H9 (cell line): ENCODE measurements around the gene HAPLN2. TPM values are rescaled to one million over a fixed set of nuclear protein-coding genes. Genes with fewer than 3 reads are reported as not detected.

Source experiments
- DNase-seq: peaks from one replicate; pipeline ENCODE4 v3.0.0-alpha.2; 2017
- H2AFZ ChIP-seq: one replicate; pipeline ENCODE4 v1.6.1; 2013; ENCODE audit warnings: mild to moderate bottlenecking, low read length, control low read depth, moderate library complexity
- H2AK5ac ChIP-seq: 2 replicates; pipeline ENCODE4 v1.6.1; 2013; ENCODE audit warnings: low read length, control low read depth, mixed read lengths; ENCODE audit not compliant: insufficient read length
- H2BK120ac ChIP-seq: one replicate; pipeline ENCODE4 v1.6.1; 2013; ENCODE audit warnings: low read depth, mild to moderate bottlenecking, low read length, control low read depth, inconsistent platforms; ENCODE audit not compliant: poor library complexity, severe bottlenecking
- H2BK12ac ChIP-seq: 2 replicates; pipeline ENCODE4 v1.6.1; 2013; ENCODE audit warnings: low read length, control low read depth, mixed read lengths, low read depth; ENCODE audit not compliant: insufficient read length
- H2BK15ac ChIP-seq: 2 replicates; pipeline ENCODE4 v1.6.1; 2013; ENCODE audit warnings: low read depth, low read length, control low read depth
- H2BK20ac ChIP-seq: one replicate; pipeline ENCODE4 v1.6.1; 2013; ENCODE audit warnings: low read depth, mild to moderate bottlenecking, low read length, control low read depth, inconsistent platforms; ENCODE audit not compliant: poor library complexity, severe bottlenecking
- H2BK5ac ChIP-seq: 2 replicates; pipeline ENCODE4 v1.6.1; 2013; ENCODE audit warnings: low read length, control low read depth, mixed read lengths; ENCODE audit not compliant: insufficient read length
- H3K14ac ChIP-seq: 2 replicates; pipeline ENCODE4 v1.6.1; 2013; ENCODE audit warnings: low read length, control low read depth; ENCODE audit not compliant: insufficient read depth
- H3K18ac ChIP-seq: 2 replicates; pipeline ENCODE4 v1.6.1; 2013; ENCODE audit warnings: low read depth, mild to moderate bottlenecking, mixed read lengths, low read length, control low read depth; ENCODE audit not compliant: insufficient read length
- H3K23ac ChIP-seq: 2 replicates; pipeline ENCODE4 v1.6.1; 2013; ENCODE audit warnings: low read length, control low read depth, mixed read lengths, low read depth; ENCODE audit not compliant: insufficient read length
- H3K23me2 ChIP-seq: 2 replicates; pipeline ENCODE4 v1.6.1; 2013; ENCODE audit warnings: low read depth, mild to moderate bottlenecking, mixed read lengths, low read length, control low read depth; ENCODE audit not compliant: insufficient read length, poor library complexity, severe bottlenecking
- H3K27ac ChIP-seq: 2 replicates; pipeline ENCODE4 v1.5.1; 2013; ENCODE audit warnings: low read length, control low read depth, mixed read lengths, low read depth; ENCODE audit not compliant: insufficient read length
- H3K27me3 ChIP-seq: 2 replicates; pipeline ENCODE4 v1.6.1; 2013; ENCODE audit warnings: low read length, control low read depth, inconsistent platforms; ENCODE audit not compliant: insufficient read depth
- H3K4ac ChIP-seq: 2 replicates; pipeline ENCODE4 v1.6.1; 2013; ENCODE audit warnings: low read depth, mild to moderate bottlenecking, control low read depth, inconsistent platforms, low read length, moderate library complexity
- H3K4me1 ChIP-seq: 2 replicates; pipeline ENCODE4 v1.6.1; 2013; ENCODE audit warnings: low read length, control low read depth, inconsistent platforms; ENCODE audit not compliant: insufficient read depth
- H3K4me2 ChIP-seq: 2 replicates; pipeline ENCODE4 v1.6.1; 2013; ENCODE audit warnings: low read length, control low read depth, mixed read lengths; ENCODE audit not compliant: insufficient read length, insufficient read depth
- H3K56ac ChIP-seq: 2 replicates; pipeline ENCODE4 v1.6.1; 2013; ENCODE audit warnings: low read depth, mild to moderate bottlenecking, mixed read lengths, low read length, control low read depth; ENCODE audit not compliant: insufficient read length
- H3K79me1 ChIP-seq: 2 replicates; pipeline ENCODE4 v1.6.1; 2013; ENCODE audit warnings: low read depth, mild to moderate bottlenecking, moderate library complexity, low read length, control low read depth, inconsistent platforms; ENCODE audit not compliant: insufficient read depth, poor library complexity, severe bottlenecking
- H3K79me2 ChIP-seq: 2 replicates; pipeline ENCODE4 v1.6.1; 2013; ENCODE audit warnings: low read length, control low read depth, inconsistent platforms; ENCODE audit not compliant: insufficient read depth
- H3K9ac ChIP-seq: 2 replicates; pipeline ENCODE4 v1.6.1; 2013; ENCODE audit warnings: low read length, control low read depth, mixed read lengths; ENCODE audit not compliant: insufficient read length; ENCODE audit errors: extremely low read depth
- H3K9me3 ChIP-seq: one replicate; pipeline ENCODE4 v1.6.1; 2013; ENCODE audit warnings: low read depth, low read length, inconsistent platforms; ENCODE audit not compliant: control insufficient read depth
- H3T11ph ChIP-seq: one replicate; pipeline ENCODE4 v1.6.1; 2013; ENCODE audit warnings: mild to moderate bottlenecking, low read length, control low read depth, inconsistent platforms
- H4K20me1 ChIP-seq: one replicate; pipeline ENCODE4 v1.6.1; 2013; ENCODE audit not compliant: control insufficient read depth, insufficient read length, insufficient read depth
- H4K5ac ChIP-seq: 2 replicates; pipeline ENCODE4 v1.6.1; 2013; ENCODE audit warnings: low read depth, mild to moderate bottlenecking, mixed read lengths, low read length, control low read depth; ENCODE audit not compliant: insufficient read length
- H4K8ac ChIP-seq: replicated peaks from 2 replicates; pipeline ENCODE4 v1.6.1; 2013; ENCODE audit warnings: low read length, control low read depth, mixed read lengths, low read depth; ENCODE audit not compliant: insufficient read length
- H4K91ac ChIP-seq: 2 replicates; pipeline ENCODE4 v1.6.1; 2013; ENCODE audit warnings: low read depth, mild to moderate bottlenecking, moderate library complexity, mixed read lengths, low read length, control low read depth; ENCODE audit not compliant: insufficient read length
- H3K27ac Mint-ChIP-seq, 3 experiments: 2 replicates in 2 of 3; 3 replicates in 1 of 3; pipeline ENCODE4 v1.8.0; 2020 to 2021; ENCODE audit warnings: mixed read lengths in 3 of 3, mild to moderate bottlenecking in 1 of 3, moderate library complexity in 1 of 3
- H3K27me3 Mint-ChIP-seq: 2 replicates; pipeline ENCODE4 v1.8.0; 2021; ENCODE audit warnings: low read depth, mild to moderate bottlenecking, moderate library complexity, mixed read lengths
- H3K36me3 Mint-ChIP-seq, 3 experiments: 2 replicates in 2 of 3; 3 replicates in 1 of 3; pipeline ENCODE4 v1.8.0; 2020 to 2021; ENCODE audit warnings: low read depth in 3 of 3, mixed read lengths in 3 of 3; ENCODE audit not compliant: insufficient read depth in 1 of 3
- H3K4me1 Mint-ChIP-seq, 2 experiments: 2 replicates each; pipeline ENCODE4 v1.8.0; 2020; ENCODE audit warnings: mixed read lengths in 2 of 2
- H3K4me3 Mint-ChIP-seq, 2 experiments: 2 replicates in 1 of 2; 3 replicates in 1 of 2; pipeline ENCODE4 v1.8.0; 2020 to 2021; ENCODE audit warnings: mild to moderate bottlenecking in 2 of 2, mixed read lengths in 2 of 2, moderate library complexity in 1 of 2
- H3K9me3 Mint-ChIP-seq, 2 experiments: 2 replicates in 1 of 2; 3 replicates in 1 of 2; pipeline ENCODE4 v1.8.0; 2020; ENCODE audit warnings: mild to moderate bottlenecking in 2 of 2, mixed read lengths in 2 of 2, moderate library complexity in 1 of 2
- CTCF ChIP-seq: fragments of 200-600 bp; sonication (generic); conservative IDR thresholded peaks from 3 replicates; pipeline ENCODE4 v1.8.0; 2021; ENCODE audit warnings: antibody characterized with exemption, mild to moderate bottlenecking
- WGBS: extraction: QIAGEN DNeasy Blood & Tissue Kit; methylation state at CpG from one replicate; pipeline ENCODE4 v1.1.7; 2013; ENCODE audit warnings: missing lambda C conversion rate, low lambda C conversion rate, mixed read lengths; ENCODE audit not compliant: insufficient read length; ENCODE audit errors: extremely low coverage; 5-methylcytosine and 5-hydroxymethylcytosine counted together
- total RNA-seq: library from RNA; stranded (reverse); gene quantifications from 2 replicates; pipeline ENCODE4 v1.2.1, GENCODE V29; 2021

HAPLN2 gene
- total RNA-seq, 1 experiment from 2014 or later = 0.46 TPM

DNA sequence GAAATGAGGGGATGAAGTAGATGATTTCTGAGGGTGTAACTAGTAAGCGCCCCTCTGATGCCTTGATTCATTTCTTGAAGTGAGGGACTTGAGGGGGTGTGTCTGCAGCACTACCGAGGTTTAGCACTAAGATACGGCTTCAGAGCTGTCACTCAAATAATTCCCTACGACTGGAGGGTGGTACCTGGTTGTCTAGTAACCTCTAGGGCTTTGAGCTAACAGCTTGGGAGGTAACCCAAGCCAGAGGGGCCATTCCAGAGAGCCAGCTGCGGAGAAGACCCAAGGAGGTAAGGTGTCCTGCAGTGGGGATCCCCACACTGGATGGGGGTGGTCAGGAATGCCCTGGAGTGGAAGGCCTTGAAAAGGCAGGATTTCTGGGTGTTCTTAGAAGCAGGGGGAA is 39.7 kb upstream of the HAPLN2 start, which contains the start of gene TTC24:
Gene TTC24, plus strand, starts transcription at position 252 of the 400 bp plus-strand sequence. CDS start 1,642 bp downstream, outside the sequence.
- H2AK5ac ChIP-seq = no peak within 1 kb of the TSS
- H3K9me3 Mint-ChIP-seq = no peaks in the 10 kb centered on the region

More for the DNA sequence above, 39.7 kb upstream of the HAPLN2 start, which contains the start of gene TTC24:
- H3K27ac Mint-ChIP-seq = peak within 1 kb of the TSS in 1 of 3 experiments; percentile 25; a peak in 1 of 7 replicates
- Histone ChIP-seq H4K5ac (no peak within 1 kb of the TSS), H4K20me1 (no peaks in the 10 kb centered on the region), H3K4ac (no peak within 1 kb of the TSS), H4K91ac (no peak within 1 kb of the TSS), H2BK15ac (no peak within 1 kb of the TSS), H3K4me1 (no peaks in the 10 kb centered on the region), H3K79me2 (no peaks in the 10 kb centered on the region), H4K8ac (no peak within 1 kb of the TSS), H3K27me3 (no peaks in the 10 kb centered on the region), H3K27ac (no peak within 1 kb of the TSS), H2BK120ac (no peak within 1 kb of the TSS), H3K56ac (no peak within 1 kb of the TSS), H3K79me1 (no peaks in the 10 kb centered on the region), H3K18ac (no peak within 1 kb of the TSS), H2BK5ac (no peak within 1 kb of the TSS), H2BK20ac (no peak within 1 kb of the TSS), H3K9me3 (no peaks in the 10 kb centered on the region), H3K23ac (no peak within 1 kb of the TSS), H3K14ac (no peak within 1 kb of the TSS), H3K23me2 (no peaks in the 10 kb centered on the region), H3T11ph (no peak within 1 kb of the TSS), H3K9ac (no peak within 1 kb of the TSS), H2BK12ac (no peak within 1 kb of the TSS), H3K4me2 (no peak within 1 kb of the TSS), H2AFZ (no peak within 1 kb of the TSS)
- no peak for DNase-seq
- H3K4me3 Mint-ChIP-seq = no peak within 1 kb of the TSS; a peak in 1 of 5 replicates
- H3K4me1 Mint-ChIP-seq = peaks cover 7 to 9% of the 10 kb centered on the region in 2 experiments
- no peaks in the 10 kb centered on the region; the same call in 1 of the 2 replicates for H3K27me3 Mint-ChIP-seq
- no CpG with 5 or more reads among the region's 5 CpGs for WGBS
- TF ChIP-seq CTCF = no peak
- H3K36me3 Mint-ChIP-seq = no peaks in the 10 kb centered on the region
